ENCODE measurements around the gene ZNF77. TPM values are rescaled to one million over a fixed set of nuclear protein-coding genes. Genes with fewer than 3 reads are reported as not detected.
"Not testable (repeated sequence)": the region's sequence is repeated elsewhere in the genome, so short reads cannot be mapped to it uniquely, and the experiment has no call there.

ZNF77 gene
- total RNA-seq (1 to 10 TPM; 3.4 to 4.1 TPM), polyA plus RNA-seq (ENCODE audit: insufficient read length in 6 of 6) (10 to 100 TPM in 2 of 6 donors, 1 to 10 TPM in 4; 8.8 to 10.3 (median 9.7) TPM)
- long read RNA-seq, donor 1, partial matches to known transcripts = 0 of 3 reads
- long read RNA-seq, donor 1, other reads (novel, unspliced or antisense) = 0 of 3 reads
- long read RNA-seq, donor 2, partial matches to known transcripts = 0 of 1 reads
- long read RNA-seq, donor 2, other reads (novel, unspliced or antisense) = 0 of 1 reads
- long read RNA-seq, donor 3, partial matches to known transcripts = 0 of 3 reads
- long read RNA-seq, donor 3, other reads (novel, unspliced or antisense) = 0 of 3 reads
- long read RNA-seq, donor 4, partial matches to known transcripts = 1 of 2 reads
- long read RNA-seq, donor 4, other reads (novel, unspliced or antisense) = 0 of 2 reads
- long read RNA-seq, donor 5 = 0 reads
- long read RNA-seq, donor 6, partial matches to known transcripts = 0 of 1 reads
- long read RNA-seq, donor 6, other reads (novel, unspliced or antisense) = 0 of 1 reads
- long read RNA-seq, donor 7 = 0 reads
- long read RNA-seq, donor 8, partial matches to known transcripts = 6 of 8 reads
- long read RNA-seq, donor 8, other reads (novel, unspliced or antisense) = 0 of 8 reads
- long read RNA-seq, donor 9 = 0 reads
- long read RNA-seq, donor 10, partial matches to known transcripts = 0 of 1 reads
- long read RNA-seq, donor 10, other reads (novel, unspliced or antisense) = 1 of 1 reads
- long read RNA-seq, donor 11 = 0 reads
- long read RNA-seq, donor 12, partial matches to known transcripts = 0 of 2 reads
- long read RNA-seq, donor 12, other reads (novel, unspliced or antisense) = 0 of 2 reads

- H3K27ac ChIP-seq = peak within 1 kb of the TSS; percentile 86
- peaks cover 4 to 42% of the 10 kb centered on the region in 2 donors for H3K4me1 ChIP-seq
- intact Hi-C loops (cut with DNase I) = no loop called here
- peak; percentile 98 for ATAC-seq
- TF ChIP-seq, protein P1, sequence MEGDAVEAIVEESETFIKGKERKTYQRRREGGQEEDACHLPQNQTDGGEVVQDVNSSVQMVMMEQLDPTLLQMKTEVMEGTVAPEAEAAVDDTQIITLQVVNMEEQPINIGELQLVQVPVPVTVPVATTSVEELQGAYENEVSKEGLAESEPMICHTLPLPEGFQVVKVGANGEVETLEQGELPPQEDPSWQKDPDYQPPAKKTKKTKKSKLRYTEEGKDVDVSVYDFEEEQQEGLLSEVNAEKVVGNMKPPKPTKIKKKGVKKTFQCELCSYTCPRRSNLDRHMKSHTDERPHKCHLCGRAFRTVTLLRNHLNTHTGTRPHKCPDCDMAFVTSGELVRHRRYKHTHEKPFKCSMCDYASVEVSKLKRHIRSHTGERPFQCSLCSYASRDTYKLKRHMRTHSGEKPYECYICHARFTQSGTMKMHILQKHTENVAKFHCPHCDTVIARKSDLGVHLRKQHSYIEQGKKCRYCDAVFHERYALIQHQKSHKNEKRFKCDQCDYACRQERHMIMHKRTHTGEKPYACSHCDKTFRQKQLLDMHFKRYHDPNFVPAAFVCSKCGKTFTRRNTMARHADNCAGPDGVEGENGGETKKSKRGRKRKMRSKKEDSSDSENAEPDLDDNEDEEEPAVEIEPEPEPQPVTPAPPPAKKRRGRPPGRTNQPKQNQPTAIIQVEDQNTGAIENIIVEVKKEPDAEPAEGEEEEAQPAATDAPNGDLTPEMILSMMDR (IDR thresholded peaks at IDR 0.05) = peak in 1 of 2 donors; percentile 34
- no peaks in the 10 kb centered on the region for H3K36me3 ChIP-seq
- H3K4me3 ChIP-seq = peak within 1 kb of the TSS; percentile 71 to 96
- H3K27me3 ChIP-seq = no peaks in the 10 kb centered on the region
- no peaks in the 10 kb centered on the region for H3K9me3 ChIP-seq
- peak; percentile 92 to 98 (median 98) for DNase-seq
Measured at GRCh38 chr19:2944775-2945574, at the start of gene ZNF77. ZNF77 (minus strand) TSS chr19:2944971; CDS start chr19:2944840, 131 bp downstream.

- no peaks in the 10 kb centered on the region for H3K4me1 ChIP-seq
- H3K9me3 ChIP-seq = no peaks in the 10 kb centered on the region
- H3K36me3 ChIP-seq = peaks cover 0 to 6% of the 10 kb centered on the region in 2 donors
- ATAC-seq = no peak
- no peaks in the 10 kb centered on the region for H3K27me3 ChIP-seq
- intact Hi-C loops (cut with DNase I) = no loop called here
- H3K27ac ChIP-seq = no peak overlapping the region
- TF ChIP-seq, protein P1 (IDR thresholded peaks at IDR 0.05) = no peak
- DNase-seq = no peak
- H3K4me3 ChIP-seq = no peak overlapping the region
Measured at GRCh38 chr19:2993579-2993978, 48.8 kb upstream of the ZNF77 start.

- Histone ChIP-seq H3K27me3 (no peaks in the 10 kb centered on the region), H3K9me3 (no peaks in the 10 kb centered on the region), H3K4me1 (no peaks in the 10 kb centered on the region), H3K27ac (no peak overlapping the region), H3K36me3 (peaks cover 0 to 6% of the 10 kb centered on the region in 2 donors), H3K4me3 (no peak overlapping the region)
- ATAC-seq (no peak), DNase-seq (no peak)
- TF ChIP-seq, protein P1 (IDR thresholded peaks at IDR 0.05) = no peak
- intact Hi-C loops (cut with DNase I) = no loop called here
Measured at GRCh38 chr19:2992958-2993357, 48.2 kb upstream of the ZNF77 start.

GRCh38 chr19:2992333-2992732 lies 47.6 kb upstream of the ZNF77 start:
- H3K4me1 ChIP-seq; intact Hi-C loops (cut with DNase I); H3K9me3 ChIP-seq; H3K4me3 ChIP-seq; H3K27ac ChIP-seq; ATAC-seq; H3K36me3 ChIP-seq; H3K27me3 ChIP-seq; DNase-seq: not testable (repeated sequence)

GRCh38 chr19:2989236-2989946 lies 44.6 kb upstream of the ZNF77 start:
- intact Hi-C loops (cut with DNase I) = no loop called here
- DNase-seq (no peak), ATAC-seq (no peak)
- H3K27me3 ChIP-seq = peaks cover 0 to 8% of the 10 kb centered on the region in 2 donors
- peaks cover 0 to 2% of the 10 kb centered on the region in 2 donors for H3K4me1 ChIP-seq
- no peak overlapping the region for H3K4me3 ChIP-seq
- no peaks in the 10 kb centered on the region for H3K36me3 ChIP-seq
- no peak overlapping the region for H3K27ac ChIP-seq
- TF ChIP-seq, protein P1 (IDR thresholded peaks at IDR 0.05) = no peak
- H3K9me3 ChIP-seq = no peaks in the 10 kb centered on the region
